Hepatocyte (in vitro differentiated cells): ENCODE results near the gene QRICH2.

Source experiments
- EZH2 ChIP-seq: fragments of 200-600 bp; sonication (generic); IDR thresholded peaks from 2 replicates; pipeline ENCODE4 v1.6.1; 2016; ENCODE audit warnings: antibody characterized with exemption, mild to moderate bottlenecking, borderline replicate concordance
- EZH2phosphoT487 ChIP-seq: fragments of 200-600 bp; sonication (generic); IDR thresholded peaks from one replicate; pipeline ENCODE4 v1.6.1; 2018; ENCODE audit warnings: antibody characterized with exemption, mild to moderate bottlenecking, low read depth, moderate library complexity; ENCODE audit not compliant: unreplicated experiment, severe bottlenecking
- TF ChIP-seq, protein P1 (sequence below): fragments of 200-600 bp; sonication (generic); IDR thresholded peaks from 2 replicates; pipeline ENCODE4 v1.5.1; 2016; ENCODE audit warnings: antibody characterized with exemption, mild to moderate bottlenecking; ENCODE audit not compliant: poor library complexity

GRCh38 chr17:76353599-76354316 is 45.7 kb upstream of the QRICH2 start, which contains the start of gene PRPSAP1:
- TF ChIP-seq, protein P1, sequence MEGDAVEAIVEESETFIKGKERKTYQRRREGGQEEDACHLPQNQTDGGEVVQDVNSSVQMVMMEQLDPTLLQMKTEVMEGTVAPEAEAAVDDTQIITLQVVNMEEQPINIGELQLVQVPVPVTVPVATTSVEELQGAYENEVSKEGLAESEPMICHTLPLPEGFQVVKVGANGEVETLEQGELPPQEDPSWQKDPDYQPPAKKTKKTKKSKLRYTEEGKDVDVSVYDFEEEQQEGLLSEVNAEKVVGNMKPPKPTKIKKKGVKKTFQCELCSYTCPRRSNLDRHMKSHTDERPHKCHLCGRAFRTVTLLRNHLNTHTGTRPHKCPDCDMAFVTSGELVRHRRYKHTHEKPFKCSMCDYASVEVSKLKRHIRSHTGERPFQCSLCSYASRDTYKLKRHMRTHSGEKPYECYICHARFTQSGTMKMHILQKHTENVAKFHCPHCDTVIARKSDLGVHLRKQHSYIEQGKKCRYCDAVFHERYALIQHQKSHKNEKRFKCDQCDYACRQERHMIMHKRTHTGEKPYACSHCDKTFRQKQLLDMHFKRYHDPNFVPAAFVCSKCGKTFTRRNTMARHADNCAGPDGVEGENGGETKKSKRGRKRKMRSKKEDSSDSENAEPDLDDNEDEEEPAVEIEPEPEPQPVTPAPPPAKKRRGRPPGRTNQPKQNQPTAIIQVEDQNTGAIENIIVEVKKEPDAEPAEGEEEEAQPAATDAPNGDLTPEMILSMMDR = no peak
- TF ChIP-seq EZH2phosphoT487 = no peak
- TF ChIP-seq EZH2 = no peak
